Vagina (tissue), 2 donors: ENCODE measurements around the gene TAS2R38. TPM values are rescaled to one million over a fixed set of nuclear protein-coding genes. Genes with fewer than 3 reads are reported as not detected.

ENCODE experiments used
- DNase-seq, 2 donors: peaks; one replicate each; pipeline ENCODE4 v3.0.0-alpha.2; 2017; ENCODE audit errors: extremely low spot score in 2 of 2
- H3K27ac ChIP-seq: fragments of 200-600 bp; sonication (generic); one replicate; pipeline ENCODE4 v1.5.1; 2019
- H3K27me3 ChIP-seq: fragments of 200-600 bp; sonication (generic); one replicate; pipeline ENCODE4 v1.5.1; 2019
- H3K36me3 ChIP-seq, 2 donors: fragments of 200-600 bp; sonication (generic); one replicate each; pipeline ENCODE4 v1.5.1; 2017 to 2019
- H3K4me1 ChIP-seq: fragments of 200-600 bp; sonication (generic); one replicate; pipeline ENCODE4 v1.5.1; 2019
- H3K4me3 ChIP-seq, 2 donors: fragments of 200-600 bp; sonication (generic); 1 replicate in 1 of 2; 2 replicates in 1 of 2; pipeline ENCODE4 v1.5.1; 2016 to 2019
- H3K9me3 ChIP-seq: fragments of 200-600 bp; sonication (generic); one replicate; pipeline ENCODE4 v1.5.1; 2019
- CTCF ChIP-seq, 3 experiments: fragments of 450-650 bp in 2 of 3; fragments of 200-600 bp in 1 of 3; sonication (generic) in 1 of 3; IDR thresholded peaks; one replicate each; pipeline ENCODE4 v1.5.1; 2017 to 2019; ENCODE audit warnings: antibody characterized with exemption in 3 of 3, mild to moderate bottlenecking in 2 of 3, moderate library complexity in 2 of 3
- POLR2A ChIP-seq, 2 donors: fragments of 450-650 bp; IDR thresholded peaks; one replicate each; pipeline ENCODE4 v1.6.1; 2017; ENCODE audit warnings: antibody characterized with exemption in 2 of 2, mild to moderate bottlenecking in 2 of 2, moderate library complexity in 2 of 2
- POLR2AphosphoS5 ChIP-seq, 2 donors: sonication (generic); formaldehyde crosslinking; IDR thresholded peaks; one replicate each; pipeline ENCODE4 v1.9.0; 2017; ENCODE audit warnings: antibody characterized with exemption in 2 of 2, mild to moderate bottlenecking in 2 of 2, low read depth in 1 of 2; ENCODE audit not compliant: insufficient read depth in 1 of 2
- intact Hi-C: fragments of 100-400 bp; cut with DNase I; formaldehyde crosslinking; loops from one replicate; pipeline ENCODE4 v1.15.1; 2023
- total RNA-seq: library from RNA; depleted of rRNA; stranded (reverse); fragments of >200 nt; gene quantifications from one replicate; pipeline ENCODE4 v1.2.3, GENCODE V29; 2016

TAS2R38 gene
- total RNA-seq, 1 donor from 2014 or later, result not detected

- DNase-seq, result no peak
- Histone ChIP-seq H3K27ac (no peak overlapping the region), H3K9me3 (no peaks in the 10 kb centered on the region), H3K27me3 (no peaks in the 10 kb centered on the region), H3K4me3 (no peak overlapping the region), H3K4me1 (no peaks in the 10 kb centered on the region), H3K36me3 (no peaks in the 10 kb centered on the region)
- TF ChIP-seq POLR2AphosphoS5 (IDR thresholded peaks at IDR 0.05; ENCODE audit: insufficient read depth in 1 of 2, low read depth in 1 of 2) (no peak), POLR2A (IDR thresholded peaks at IDR 0.05) (no peak), CTCF (IDR thresholded peaks at IDR 0.05) (no peak)
- intact Hi-C loops, result no loop called here
These were observed 24.1 kb downstream of the TAS2R38 start for GRCh38 chr7:141949451-141949850.

GRCh38 chr7:141949021-141949420 lies 24.6 kb downstream of the TAS2R38 start:
- no peaks in the 10 kb centered on the region for H3K9me3 ChIP-seq
- H3K27me3 ChIP-seq, result no peaks in the 10 kb centered on the region
- no peak overlapping the region for H3K4me3 ChIP-seq
- H3K4me1 ChIP-seq, result no peaks in the 10 kb centered on the region
- no peak overlapping the region for H3K27ac ChIP-seq
- TF ChIP-seq CTCF (IDR thresholded peaks at IDR 0.05) (no peak), POLR2AphosphoS5 (IDR thresholded peaks at IDR 0.05; ENCODE audit: insufficient read depth in 1 of 2, low read depth in 1 of 2) (no peak), POLR2A (IDR thresholded peaks at IDR 0.05) (no peak)
- H3K36me3 ChIP-seq, result no peaks in the 10 kb centered on the region
- intact Hi-C loops, result no loop called here
- no peak for DNase-seq

GRCh38 chr7:141946796-141947195 lies 26.8 kb downstream of the TAS2R38 start, which contains the start of gene CLEC5A:
CLEC5A (minus strand) TSS chr7:141946974; CDS start chr7:141946292, 682 bp downstream.
- intact Hi-C loops, result no loop called here
- H3K36me3 ChIP-seq, result no peaks in the 10 kb centered on the region
- TF ChIP-seq POLR2A (IDR thresholded peaks at IDR 0.05), result no peak
- no peak for TF ChIP-seq POLR2AphosphoS5 (IDR thresholded peaks at IDR 0.05; ENCODE audit: insufficient read depth in 1 of 2, low read depth in 1 of 2)
- TF ChIP-seq CTCF (IDR thresholded peaks at IDR 0.05), result no peak
- no peaks in the 10 kb centered on the region for H3K27me3 ChIP-seq
- DNase-seq, result no peak
- H3K4me1 ChIP-seq, result no peaks in the 10 kb centered on the region
- H3K27ac ChIP-seq, result no peak within 1 kb of the TSS
- no peaks in the 10 kb centered on the region for H3K9me3 ChIP-seq
- no peak within 1 kb of the TSS for H3K4me3 ChIP-seq

- Histone ChIP-seq H3K27me3 (no peaks in the 10 kb centered on the region), H3K4me1 (no peaks in the 10 kb centered on the region), H3K9me3 (no peaks in the 10 kb centered on the region), H3K27ac (no peak overlapping the region), H3K36me3 (no peaks in the 10 kb centered on the region), H3K4me3 (no peak overlapping the region)
- DNase-seq, result no peak
- intact Hi-C loops, result no loop called here
- TF ChIP-seq CTCF (IDR thresholded peaks at IDR 0.05) (no peak), POLR2A (IDR thresholded peaks at IDR 0.05) (no peak), POLR2AphosphoS5 (IDR thresholded peaks at IDR 0.05; ENCODE audit: insufficient read depth in 1 of 2, low read depth in 1 of 2) (no peak)
These were observed 28.2 kb downstream of the TAS2R38 start for GRCh38 chr7:141945356-141945755.

- intact Hi-C loops, result no loop called here
- DNase-seq, result no peak
These were observed 28.8 kb downstream of the TAS2R38 start for GRCh38 chr7:141944811-141945210.

More at GRCh38 chr7:141944811-141945210, 28.8 kb downstream of the TAS2R38 start:
- Histone ChIP-seq H3K36me3 (no peaks in the 10 kb centered on the region), H3K4me1 (no peaks in the 10 kb centered on the region), H3K4me3 (no peak overlapping the region), H3K27ac (no peak overlapping the region), H3K9me3 (no peaks in the 10 kb centered on the region), H3K27me3 (no peaks in the 10 kb centered on the region)
- no peak for TF ChIP-seq POLR2A (IDR thresholded peaks at IDR 0.05)
- no peak for TF ChIP-seq CTCF (IDR thresholded peaks at IDR 0.05)
- TF ChIP-seq POLR2AphosphoS5 (IDR thresholded peaks at IDR 0.05; ENCODE audit: insufficient read depth in 1 of 2, low read depth in 1 of 2), result no peak
